NCI-H510A (cell line): Measurements from ENCODE around the gene MYBPHL.

Source experiments
- DNase-seq: peaks from one replicate; lab custom pipeline; 2025; lab: John Stamatoyannopoulos, UW

Gene MYBPHL, protein sequence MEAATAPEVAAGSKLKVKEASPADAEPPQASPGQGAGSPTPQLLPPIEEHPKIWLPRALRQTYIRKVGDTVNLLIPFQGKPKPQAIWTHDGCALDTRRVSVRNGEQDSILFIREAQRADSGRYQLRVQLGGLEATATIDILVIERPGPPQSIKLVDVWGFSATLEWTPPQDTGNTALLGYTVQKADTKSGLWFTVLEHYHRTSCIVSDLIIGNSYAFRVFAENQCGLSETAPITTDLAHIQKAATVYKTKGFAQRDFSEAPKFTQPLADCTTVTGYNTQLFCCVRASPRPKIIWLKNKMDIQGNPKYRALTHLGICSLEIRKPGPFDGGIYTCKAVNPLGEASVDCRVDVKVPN

GRCh38 chr1:109306832-109307273 is at the start of gene MYBPHL:
Gene MYBPHL (minus strand): TSS chr1:109307011. CDS start chr1:109306991, 20 bp downstream.
- DNase-seq = peak; percentile 65

DNA sequence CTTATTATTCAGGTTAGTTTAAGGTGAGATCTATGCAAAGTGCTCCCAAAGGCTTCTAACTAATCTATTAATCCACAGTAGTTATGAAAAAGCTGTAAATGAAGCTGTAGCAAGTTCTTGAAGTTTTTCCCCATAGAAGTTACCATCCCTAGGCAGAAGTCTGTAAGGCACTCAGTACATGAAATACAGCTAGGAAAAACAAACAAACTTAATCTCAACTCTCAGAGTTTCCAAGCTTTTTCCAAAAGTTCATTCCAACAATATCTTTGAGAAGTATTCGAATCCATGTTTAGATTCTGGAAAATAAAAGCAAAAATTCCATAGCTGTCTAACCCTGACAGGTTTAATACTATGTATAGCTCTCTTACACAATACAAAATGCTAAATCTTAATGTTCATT is 49.7 kb upstream of the MYBPHL start:
- DNase-seq = no peak

- no peak for DNase-seq
Observed at GRCh38 chr1:109354929-109355328, 48.1 kb upstream of the MYBPHL start.

DNA sequence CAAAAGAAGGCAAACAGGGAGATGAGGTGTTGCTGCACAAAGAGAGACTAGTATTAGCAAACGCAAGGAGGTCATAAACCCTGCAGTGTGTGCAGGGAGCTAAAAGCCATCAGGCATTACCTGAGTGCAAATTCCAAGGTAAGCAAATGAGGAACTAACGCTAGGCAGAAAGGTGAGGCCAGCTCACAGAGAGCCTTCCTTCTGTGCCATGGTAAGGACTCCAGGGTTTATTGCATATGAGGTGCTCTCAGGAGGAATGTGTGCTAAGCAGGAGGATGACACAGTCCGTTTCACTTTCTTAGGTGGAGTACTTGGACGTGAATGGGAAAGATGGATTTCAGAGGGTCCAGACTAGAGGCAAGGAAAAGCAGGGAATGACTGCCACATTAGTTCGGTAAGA is 44.6 kb upstream of the MYBPHL start:
- DNase-seq = no peak

- no peak for DNase-seq
Observed at GRCh38 chr1:109350655-109351054, 43.8 kb upstream of the MYBPHL start.

- DNase-seq = no peak
Observed at GRCh38 chr1:109350182-109350581, 43.4 kb upstream of the MYBPHL start.

DNA sequence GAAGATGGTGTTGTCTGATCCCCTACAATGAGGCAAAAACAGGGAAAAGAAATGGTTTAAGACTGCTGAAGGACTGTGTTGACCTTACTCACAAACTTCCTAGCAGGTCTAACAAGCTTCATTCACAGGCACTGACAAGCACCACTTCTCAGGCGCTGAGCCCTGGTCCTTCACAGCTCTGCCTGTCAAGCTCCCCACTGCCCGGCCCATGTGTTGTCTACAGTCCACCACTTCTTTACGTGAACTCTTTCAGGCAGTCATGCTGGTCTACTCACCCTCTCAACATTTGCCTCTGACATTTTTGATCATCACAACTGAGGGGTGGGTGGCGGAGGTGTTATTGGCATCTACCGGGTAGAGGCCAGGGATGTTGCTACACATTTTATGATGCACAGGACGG is 40.7 kb upstream of the MYBPHL start:
- DNase-seq = no peak

GRCh38 chr1:109341944-109342930 is 35.4 kb upstream of the MYBPHL start:
- no peak for DNase-seq

DNA sequence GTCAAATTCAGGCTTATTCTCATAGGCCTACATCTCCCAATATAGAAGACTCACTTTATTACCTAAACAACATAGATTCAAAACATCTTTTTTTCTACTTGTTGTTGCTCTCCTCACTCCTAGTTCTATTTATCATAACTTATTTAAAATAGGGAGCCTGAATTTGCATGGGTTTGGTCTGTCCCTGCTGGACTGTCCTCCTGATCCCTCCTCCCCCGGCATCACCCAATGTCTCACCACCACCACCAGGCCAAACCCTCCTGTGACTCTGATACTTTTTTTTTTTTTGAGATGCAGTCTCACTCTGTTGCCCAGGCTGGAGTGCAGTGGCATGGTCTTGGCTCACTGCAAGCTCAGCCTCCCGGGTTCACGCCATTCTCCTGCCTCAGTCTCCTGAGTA is 31.8 kb upstream of the MYBPHL start:
- DNase-seq = no peak

DNA sequence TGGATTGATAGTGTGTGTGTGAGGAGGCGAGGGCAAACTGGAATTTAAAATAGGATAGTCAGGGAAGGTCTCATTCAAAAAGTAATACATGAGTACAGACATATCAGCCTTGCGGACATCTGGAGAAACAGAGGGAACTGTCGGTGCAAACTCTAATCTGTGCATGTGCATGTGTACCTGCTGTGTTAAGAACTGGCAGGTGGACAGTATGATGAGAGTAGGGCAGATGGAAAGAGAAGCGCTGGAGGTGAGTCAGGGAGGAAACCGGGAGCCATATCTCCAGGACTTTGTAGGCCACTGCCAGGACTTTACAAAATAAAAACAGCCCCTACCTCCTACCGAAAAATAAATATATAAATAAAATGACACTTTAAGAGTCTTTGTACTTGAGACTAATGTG is 31.3 kb upstream of the MYBPHL start:
- DNase-seq = no peak

- no peak for DNase-seq
Observed at GRCh38 chr1:109335091-109335490, 28.3 kb upstream of the MYBPHL start.

- no peak for DNase-seq
Observed at GRCh38 chr1:109331113-109331512, 24.3 kb upstream of the MYBPHL start.

- no peak for DNase-seq
Observed at GRCh38 chr1:109327285-109327684, 20.5 kb upstream of the MYBPHL start.

DNA sequence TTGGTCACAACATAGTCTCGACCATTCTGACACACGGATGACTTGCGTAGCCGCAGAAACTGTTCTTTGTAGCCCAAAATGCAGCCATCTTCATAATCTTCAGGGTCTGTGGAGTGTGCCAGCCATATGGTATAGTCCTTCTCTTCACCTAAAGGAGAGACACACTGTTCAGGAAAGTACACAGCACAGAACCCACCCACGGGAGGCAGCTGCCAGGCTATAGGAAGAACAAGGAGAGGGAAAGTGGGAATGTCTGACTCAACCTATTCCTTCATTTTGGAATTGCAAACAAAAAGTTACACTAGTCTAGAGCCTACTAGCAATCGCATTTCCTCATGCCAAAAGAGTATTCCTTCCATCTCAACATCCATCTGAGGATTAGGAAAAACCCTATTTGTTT is 16.2 kb upstream of the MYBPHL start:
- DNase-seq = no peak

DNA sequence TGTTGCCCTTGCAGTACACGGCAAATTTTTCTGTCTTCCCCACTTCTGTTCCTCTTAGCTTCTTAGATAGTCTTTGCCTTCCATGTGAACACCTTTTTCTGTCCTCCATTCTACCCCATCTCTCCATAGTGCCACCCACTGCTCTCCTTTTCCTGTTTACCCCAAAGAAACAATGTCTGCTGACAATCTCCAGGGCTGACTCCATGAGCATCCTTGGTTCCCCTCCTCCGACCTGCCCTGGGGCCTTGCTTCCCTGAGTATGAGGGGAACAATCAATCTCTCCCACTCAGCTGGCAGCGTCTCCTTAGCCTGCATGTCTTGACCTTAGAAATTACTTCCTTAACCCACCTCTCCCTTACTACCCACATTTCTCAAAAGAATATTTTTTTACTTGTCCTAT is 12.3 kb upstream of the MYBPHL start:
- DNase-seq = no peak

GRCh38 chr1:109316506-109316905 is 9.7 kb upstream of the MYBPHL start:
- no peak for DNase-seq

- DNase-seq = no peak
Observed at GRCh38 chr1:109315288-109315687, 8.5 kb upstream of the MYBPHL start.

- no peak for DNase-seq
Observed at GRCh38 chr1:109314795-109315194, 8.0 kb upstream of the MYBPHL start.

- DNase-seq = no peak
Observed at GRCh38 chr1:109312978-109313775, 6.4 kb upstream of the MYBPHL start.

- DNase-seq = no peak
Observed at GRCh38 chr1:109312246-109312645, 5.4 kb upstream of the MYBPHL start.

- DNase-seq = no peak
Observed at GRCh38 chr1:109309347-109309746, 2.5 kb upstream of the MYBPHL start.
